Glomerular visceral epithelial cell (primary cell): Measurements from ENCODE around the gene TRIP10.
"Not testable (repeated sequence)": the region's sequence is repeated elsewhere in the genome, so short reads cannot be mapped to it uniquely, and the experiment has no call there.

Experiments
- DNase-seq: peaks from one replicate; pipeline ENCODE4 v3.0.0-alpha.2; 2016; ENCODE audit errors: extremely low spot score

The TRIP10 gene

DNA sequence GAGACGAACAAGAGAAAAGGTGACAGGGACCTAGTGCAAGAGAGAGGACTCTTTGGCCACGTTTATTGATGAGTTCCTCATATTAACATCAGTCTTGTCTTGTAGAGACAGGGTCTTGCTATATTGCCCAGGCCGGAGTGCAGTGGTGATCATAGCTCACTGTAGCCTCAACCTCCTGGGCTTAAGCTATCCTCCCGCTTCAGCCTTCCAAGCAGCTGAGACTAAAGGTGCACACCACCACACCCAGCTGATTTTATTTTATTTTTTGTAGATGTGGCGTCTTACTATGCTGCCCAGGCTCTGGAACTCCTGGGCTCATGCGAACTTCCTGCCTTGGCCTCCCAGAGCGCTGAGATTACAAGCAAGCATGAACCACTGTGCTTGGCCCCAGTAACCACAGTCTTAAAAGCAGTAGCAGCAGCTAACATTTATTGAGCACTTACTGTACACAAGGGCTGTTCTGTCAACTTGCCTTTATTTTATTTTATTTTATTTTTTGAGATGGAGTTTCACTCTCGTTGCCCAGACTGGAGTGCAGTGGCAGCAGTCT, 28.8 kb downstream of the TRIP10 start:
- no peak for DNase-seq

DNA sequence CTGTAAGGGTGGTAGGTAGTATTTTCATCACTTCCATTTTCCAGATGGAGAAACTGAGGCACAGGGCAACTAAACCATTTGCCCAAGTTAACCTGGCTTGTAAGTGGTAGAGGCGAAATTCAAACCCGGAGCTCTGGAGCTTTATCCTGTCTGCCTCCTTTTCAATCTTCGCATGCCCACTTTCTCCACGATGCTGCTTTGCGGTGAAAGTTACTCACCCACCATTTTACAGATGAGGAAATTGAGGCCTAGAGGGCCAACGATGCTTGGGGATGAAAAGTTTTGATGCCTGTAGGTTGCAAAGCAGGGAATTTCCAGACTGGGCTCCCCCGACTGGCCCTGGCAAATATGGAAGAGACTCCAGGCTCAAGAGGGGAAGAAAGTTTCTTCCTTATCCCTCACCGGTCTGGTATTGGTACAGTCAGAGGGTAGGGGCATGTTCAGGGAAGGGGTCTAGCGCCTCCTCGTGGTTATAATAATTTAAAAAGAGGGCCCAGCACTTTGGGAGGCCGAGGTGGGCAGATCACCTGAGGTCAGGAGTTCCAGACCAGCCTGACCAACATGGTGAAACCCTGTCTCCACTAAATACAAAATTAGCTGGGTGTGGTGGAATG, 29.6 kb downstream of the TRIP10 start:
- DNase-seq, result peak; percentile 48

DNA sequence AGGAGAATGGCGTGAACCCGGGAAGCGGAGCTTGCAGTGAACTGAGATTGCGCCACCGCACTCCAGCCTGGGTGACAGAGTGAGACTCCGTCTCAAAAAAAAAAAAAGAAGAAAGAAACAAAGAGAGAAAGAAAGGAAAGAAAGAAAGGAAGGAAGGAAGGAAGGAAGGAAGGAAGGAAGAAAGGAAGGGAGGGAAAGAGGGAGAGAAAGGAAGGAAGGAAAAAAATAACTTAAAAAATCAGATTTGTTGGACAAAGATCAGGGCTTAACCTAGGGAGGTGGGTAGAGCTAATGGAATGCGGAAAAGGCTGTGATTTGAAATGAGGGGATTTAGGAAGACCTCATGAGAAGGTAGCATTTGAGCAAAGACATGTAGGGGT, 32.2 kb downstream of the TRIP10 start:
- DNase-seq, result not testable (repeated sequence)

DNA sequence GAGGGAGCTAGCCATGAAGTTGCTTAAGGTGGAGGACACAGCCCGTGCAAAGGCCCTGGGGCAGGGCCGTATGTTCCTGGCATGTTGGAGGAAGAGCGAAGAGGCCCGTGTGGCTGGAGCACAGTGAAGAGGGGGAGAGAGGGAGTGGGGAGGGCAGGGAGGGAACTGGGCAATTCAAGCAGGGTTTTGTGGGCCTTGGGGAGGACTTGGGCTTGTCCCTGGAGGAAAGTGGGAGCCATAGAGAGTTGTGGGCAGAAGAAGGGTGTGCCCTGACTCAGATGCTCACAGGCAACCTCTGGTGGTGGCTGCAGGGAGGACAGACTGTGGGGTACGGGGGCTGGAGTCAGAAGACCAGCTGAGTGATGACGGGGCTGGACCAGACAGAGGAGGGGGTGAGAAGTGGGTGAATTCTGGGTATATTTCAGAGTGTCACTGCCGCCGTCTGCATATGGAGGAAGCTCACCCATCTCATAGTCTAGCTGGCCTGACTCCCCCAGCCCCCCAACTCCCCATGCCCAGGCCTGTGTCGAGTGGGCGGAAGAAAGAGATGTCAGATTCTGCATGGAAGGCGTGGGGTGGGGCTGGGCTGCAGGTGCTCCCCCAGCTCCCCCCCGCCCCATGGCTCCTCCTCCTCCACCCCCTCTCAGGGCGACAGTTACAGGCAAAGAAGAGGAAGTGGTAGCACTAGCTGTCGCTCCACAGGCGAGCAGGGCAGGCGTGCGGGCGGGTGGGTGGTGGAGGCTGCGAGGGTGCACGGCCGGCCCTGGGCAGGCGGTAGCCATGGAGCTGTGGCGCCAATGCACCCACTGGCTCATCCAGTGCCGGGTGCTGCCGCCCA, 32.8 kb downstream of the TRIP10 start, which contains the start of gene VAV1:
Gene VAV1 (plus strand): TSS at position 681 of the 838 bp plus-strand sequence. CDS start 100 bp downstream, at position 781.
- no peak for DNase-seq

DNA sequence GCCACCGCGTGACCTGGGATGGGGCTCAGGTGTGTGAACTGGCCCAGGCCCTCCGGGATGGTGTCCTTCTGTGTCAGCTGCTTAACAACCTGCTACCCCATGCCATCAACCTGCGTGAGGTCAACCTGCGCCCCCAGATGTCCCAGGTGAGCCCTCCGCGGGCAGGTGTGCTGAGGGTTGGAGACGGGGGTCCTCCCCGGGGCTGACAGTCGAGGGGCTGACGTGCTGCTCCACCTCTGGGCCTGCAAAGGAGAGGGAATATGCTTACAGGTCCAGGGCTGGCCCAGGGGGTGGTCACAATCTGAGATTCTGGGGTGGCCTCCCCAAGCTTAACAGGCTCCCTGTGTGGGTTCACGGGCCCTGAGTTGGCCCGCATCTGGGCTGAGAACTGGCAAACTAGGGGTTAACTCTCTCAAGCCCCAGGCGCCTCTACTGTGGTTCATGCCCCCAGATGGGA, 33.4 kb downstream of the TRIP10 start:
- no peak for DNase-seq

DNA sequence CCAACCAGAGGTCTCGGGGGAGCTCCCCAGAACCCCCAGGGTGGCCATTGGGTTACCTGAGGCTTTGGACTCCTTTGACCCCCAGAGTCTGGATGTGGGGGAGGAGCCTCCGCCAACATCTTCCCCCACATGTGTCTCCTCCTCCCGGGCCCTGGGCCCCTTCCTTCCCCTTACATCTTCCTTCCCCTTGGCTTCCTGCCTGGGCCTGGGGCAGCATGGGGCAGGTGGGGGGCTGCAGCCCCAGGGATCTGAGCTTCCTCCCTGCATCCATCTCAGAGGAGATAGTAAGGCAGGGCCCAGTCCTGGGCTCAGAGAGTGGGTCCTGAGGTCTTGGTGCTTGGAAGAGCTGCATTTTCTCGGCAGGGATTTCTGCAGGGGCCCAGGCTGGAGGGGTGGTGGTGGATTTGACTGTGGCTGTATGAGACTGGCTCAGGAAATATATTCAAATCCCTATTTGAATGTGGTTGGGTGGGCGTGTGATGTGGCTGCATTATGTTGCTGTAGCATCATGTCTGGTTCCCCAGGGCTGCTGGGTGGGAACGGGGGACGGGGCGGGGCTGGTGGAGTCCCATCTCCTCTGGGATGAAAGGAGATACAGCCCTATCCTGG, 33.9 kb downstream of the TRIP10 start:
- DNase-seq, result no peak

DNA sequence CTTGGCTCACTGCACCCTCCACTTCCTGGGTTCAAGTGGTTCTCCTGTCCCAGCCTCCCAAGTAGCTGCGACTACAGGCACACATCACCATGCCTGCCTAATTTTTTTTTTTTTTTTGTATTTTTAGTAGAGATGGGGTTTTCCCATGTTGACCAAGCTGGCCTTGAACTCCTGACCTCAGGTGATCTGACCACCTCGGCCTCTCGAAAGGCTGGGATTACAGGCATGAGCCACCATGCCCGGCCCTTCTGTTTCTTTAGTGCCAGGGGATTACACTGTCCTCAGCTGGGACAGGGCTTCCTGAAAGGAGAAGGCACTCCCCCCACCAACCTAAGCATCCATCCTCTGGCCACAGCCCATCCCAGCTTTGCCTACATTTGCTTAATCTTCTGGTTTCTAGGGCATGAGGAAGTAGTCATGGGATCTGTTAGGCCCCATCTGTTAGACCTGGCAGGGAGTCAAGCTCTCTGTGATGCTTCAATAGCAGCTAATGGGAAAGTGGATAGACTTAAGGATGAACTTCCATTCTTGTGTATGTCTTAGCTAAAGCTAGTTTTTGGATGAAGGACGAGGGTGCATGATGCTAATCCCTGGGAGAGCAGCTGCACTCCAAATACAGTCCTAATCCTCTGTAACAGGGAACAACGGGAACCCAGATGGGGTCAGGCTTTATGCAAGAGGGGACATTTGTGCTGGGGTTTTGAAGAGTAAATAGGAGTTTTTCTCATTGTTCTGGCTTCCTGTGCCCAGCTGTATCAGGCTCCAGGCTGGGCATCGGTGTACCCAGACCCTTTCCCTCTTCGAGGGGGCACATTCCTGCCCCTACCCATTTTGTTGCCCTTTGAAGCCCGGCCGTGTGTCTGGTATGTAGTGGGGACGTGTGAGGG, 35.6 kb downstream of the TRIP10 start:
- DNase-seq, result peak; percentile 45

DNA sequence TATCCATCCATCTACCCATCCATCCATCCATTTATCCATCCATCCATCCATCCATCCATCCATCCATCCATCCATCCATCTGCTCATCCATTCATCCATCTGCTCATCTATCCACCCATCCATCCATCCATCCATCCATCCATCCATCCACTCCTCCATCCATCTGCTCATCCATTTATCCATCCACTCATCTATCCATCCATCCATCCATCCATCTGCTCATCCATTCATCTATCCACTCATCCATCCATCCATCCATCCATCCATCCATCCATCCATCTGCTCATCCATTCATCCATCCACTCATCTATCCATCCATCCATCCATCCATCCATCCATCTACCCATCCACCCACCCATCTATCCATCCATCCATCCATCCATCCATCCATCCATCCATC, 36.6 kb downstream of the TRIP10 start:
- DNase-seq, result not testable (repeated sequence)

DNA sequence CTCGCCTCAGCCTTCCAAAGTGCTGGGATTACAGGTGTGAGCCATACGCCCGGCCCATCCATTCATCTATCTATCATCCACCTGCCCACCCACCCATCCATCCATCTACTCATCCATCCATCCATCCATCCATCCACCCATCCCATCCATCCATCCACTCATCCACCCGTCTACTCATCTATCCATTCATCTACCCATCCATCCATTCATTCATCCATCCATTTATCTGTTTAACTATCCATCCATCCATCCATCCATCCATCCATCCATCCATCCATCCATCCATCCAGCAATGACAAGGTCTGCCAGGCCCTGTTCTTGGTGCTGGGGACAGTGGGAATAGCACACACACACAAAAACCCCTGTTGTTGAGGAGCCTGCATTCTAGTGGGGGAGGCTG, 37.5 kb downstream of the TRIP10 start:
- DNase-seq, result no peak

DNA sequence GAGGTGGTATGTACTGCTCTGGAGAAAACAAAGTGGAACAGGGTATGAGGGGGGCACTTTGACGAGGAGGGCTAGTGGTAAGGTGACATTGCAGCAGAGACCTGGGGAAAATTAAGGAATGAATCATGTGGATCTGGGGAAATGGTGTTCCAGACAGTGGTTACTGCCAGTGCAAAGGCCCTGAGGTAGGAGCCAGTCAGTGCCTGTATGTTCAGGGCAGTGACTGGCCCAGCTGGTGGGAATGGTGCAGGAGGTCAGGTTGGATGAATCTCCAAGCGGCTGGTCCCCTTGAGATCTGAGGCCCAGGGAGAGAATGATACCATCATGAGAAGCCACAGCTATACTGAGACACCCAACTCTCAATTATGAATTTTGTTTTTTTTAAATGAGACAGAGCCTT, 38.0 kb downstream of the TRIP10 start:
- DNase-seq, result no peak

DNA sequence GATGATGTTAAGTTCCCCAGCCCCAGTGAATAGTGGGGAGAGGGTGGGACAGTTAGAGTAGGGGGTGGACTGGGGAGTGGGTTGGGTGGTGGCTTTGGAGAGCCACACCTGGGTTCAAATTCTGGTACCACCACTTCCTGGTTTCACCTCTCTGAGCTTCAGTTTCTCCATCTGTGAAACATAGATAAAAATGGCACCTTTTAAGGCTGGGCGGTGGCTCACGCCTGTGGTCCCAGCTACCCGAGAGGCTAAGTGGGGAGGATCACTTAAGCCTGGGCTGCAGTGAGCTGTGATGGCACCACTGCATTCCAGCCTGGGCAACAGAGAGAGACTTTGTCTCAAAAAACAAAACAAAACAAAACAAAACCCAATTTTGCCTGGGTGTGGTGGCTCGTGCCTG, 38.9 kb downstream of the TRIP10 start:
- no peak for DNase-seq

DNA sequence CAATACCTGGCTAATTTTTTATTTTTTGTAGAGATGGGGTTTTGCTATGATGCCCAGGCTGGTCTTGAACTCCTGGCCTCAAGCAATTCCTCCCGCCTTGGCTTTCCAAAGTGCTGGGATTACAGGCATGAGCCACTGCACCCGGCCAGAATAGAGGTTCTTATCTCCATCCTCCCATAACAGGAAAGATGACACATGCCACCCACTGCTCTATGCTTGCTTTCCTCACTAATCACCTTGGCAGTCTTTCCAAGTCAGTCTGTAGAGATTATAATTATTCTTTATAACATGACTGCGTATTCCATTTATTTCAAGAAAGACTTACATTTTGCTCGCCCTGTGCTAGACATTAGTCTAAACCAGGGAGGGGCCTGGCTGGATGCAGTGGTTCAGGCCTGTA, 39.7 kb downstream of the TRIP10 start:
- DNase-seq, result no peak

DNA sequence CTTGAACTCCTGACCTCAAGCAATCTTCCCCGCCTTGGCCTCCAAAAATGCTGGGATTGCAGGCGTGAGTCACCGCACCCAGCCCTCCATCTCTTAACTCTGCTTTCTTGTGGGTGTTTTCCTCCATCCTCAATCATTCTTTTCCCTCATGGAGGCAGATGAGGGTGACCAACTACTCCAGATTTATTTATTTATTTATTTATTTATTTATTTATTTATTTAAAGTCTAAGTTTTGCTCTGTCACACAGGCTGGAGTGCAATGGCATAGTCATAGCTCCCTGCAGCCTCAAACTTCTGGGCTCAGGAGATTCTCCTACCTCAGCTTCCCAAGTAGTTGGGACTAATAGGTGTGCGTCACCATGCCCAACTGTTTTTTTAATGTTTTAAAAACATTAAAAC, 47.9 kb downstream of the TRIP10 start:
- no peak for DNase-seq

DNA sequence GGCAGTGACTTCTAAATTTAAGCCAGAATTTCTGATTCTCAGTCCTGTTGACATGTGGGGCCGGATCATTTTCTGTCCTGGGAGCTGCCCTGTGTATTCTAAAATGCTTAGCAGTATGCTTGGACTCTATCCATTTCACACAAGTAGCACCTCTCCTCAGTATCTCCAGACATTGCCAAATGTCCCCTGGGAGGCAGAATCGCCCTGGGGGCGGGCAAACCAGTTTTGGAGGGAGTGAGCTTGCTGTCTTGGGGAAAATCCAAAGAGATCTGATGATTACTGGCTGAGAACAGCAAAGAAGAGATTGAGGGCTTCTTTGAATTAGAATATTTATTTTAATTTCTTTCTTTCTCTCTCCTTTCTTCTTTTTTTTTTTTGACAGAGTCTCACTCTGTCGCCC, 49.4 kb downstream of the TRIP10 start:
- no peak for DNase-seq

DNA sequence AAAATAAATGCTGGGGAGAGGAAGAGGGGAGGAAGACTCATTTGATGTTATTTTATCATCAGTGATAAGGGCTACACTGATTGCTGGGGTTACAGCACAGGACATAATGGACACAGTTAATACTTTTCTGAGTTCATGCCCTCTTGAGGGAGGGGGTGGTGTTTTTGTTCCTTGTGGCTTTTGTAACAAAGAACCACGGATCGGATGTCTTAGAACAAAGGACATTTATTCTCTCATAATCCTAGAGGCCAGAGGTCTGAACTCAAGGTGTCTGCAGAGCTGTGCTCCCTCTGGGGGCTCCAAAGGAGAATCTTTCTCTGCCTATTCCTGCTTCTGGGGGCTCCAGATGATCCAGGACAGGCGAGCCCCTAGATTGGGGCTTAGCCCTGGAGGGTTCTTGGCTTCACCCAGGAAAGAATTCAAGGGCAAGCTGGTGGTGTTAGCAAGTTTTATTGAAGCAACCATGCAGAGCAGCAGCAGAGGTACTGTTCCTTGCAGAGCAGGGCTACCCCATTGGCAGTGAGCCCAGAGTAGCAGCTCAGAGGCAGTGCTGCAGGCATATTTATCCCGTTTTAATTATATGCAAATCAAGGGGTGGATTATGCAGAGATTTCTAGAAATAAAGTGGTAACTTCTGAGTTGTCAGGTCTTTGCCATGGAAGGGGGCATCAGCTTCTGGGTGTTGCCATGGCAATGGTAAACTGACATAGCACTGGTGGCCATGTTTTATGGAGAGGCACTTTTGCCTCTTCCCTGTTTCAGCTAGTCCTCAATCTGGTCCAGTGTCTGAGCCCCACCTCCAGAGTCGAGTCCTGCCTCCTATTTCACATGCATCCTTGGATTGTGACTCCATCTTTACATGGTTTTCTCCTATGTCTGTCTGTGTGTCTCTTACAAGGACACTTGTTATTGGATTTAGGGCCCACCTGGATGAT, 51.0 kb downstream of the TRIP10 start:
- no peak for DNase-seq

DNA sequence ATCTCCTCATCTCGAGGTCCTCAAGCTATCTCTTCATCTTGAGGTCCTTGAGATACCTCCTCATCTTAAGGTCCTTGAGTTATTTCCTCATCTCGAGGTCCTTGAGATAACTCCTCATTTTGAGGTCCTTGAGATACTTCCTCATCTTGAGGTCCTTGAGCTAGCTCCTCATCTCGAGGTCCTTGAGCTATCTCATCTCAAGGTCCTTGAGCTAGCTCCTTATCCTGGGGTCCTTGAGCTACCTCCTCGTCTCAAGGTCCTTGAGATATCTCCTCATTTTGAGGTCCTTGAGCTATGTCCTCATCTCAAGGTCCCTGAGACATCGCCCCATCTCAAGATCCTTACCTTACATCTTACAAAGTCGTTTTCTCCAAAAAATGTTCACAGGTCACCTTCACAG, 51.8 kb downstream of the TRIP10 start:
- no peak for DNase-seq

DNA sequence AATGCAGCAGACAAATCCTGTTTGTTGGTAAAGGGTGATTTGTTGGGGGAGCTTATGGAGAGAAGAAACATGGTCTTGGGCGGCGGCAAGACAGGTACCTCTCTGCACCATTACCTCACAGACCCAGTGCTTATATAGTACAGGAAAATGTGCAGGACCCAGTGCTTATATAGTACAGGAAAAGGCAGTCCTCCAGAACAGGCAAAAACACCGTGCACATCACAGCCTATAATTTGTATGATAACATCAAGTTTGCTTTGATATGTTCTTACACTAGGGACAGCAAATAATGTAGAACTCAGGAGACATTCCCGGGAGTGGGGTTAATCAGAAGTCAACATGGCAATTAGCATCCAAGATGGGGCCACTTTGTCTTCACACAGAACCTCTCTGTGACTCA, 53.9 kb downstream of the TRIP10 start:
- DNase-seq, result no peak

DNA sequence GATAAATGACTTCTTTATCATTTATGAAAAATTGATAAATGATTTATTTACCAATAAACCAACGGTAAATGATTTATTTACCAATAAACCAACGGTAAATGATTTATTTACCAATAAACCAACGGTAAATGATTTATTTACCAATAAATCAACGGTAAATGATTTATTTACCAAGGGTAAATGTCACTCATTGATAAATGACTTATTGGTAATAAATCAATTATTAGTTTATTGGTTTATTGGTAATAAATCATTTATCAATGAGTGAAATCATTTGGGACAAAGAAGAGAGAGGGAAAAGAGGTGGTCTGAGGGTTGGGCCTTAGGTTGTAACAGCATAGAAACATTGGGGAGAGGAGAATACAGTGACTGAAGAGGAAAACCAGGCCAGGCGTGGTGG, 54.5 kb downstream of the TRIP10 start:
- no peak for DNase-seq

DNA sequence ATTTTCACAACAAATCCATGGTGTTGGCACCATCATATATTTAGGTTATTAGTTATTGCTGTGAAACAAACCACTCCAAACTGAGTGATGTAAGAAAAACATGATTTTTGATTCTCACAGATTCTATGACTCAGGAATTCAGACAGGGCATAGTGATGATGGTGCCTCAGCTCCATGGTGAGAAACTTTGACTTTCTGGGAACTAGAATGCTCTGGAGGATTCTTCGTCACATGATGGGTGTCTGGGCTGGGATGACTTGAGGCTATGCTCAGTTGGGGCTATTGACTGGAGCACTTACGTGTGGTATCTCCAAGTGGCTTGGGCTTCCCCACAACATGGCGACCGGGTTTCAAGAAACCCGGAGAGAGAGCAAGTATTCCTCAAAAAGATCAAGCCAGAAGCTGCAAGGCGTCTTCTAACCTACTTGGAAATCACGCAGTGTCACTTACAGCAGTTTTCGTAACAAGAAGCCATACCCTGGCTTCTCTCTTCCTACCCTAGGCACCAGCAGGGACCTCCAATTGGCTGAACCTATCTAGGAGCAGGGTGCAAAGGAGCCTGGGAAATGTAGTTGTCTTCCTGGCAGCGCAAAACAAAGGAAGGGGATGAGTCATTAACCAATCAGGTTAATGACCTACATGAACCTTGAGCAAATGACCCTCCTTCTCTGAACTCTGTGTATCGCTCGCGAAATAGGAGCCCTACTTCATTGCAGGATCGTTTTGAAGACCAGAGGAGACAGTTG, 55.4 kb downstream of the TRIP10 start:
- no peak for DNase-seq

DNA sequence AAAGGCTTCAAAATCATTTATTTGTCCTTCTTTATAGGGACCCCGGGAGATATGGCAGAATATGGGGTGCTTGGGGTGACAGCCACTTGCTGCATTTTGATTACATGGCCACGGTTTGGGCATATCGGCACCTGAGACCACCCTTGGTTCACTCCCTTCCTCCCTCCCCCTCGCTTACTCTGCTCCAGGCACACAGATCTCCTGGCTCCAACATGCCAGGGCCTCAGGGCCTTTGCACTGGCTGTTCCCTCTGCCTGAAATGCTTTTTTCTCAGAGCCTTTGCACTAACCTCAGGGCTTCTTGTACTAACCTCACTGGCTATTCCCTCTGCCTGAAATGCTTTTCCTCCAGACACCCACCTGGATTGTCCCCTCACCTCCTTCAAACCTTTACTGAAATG, 56.8 kb downstream of the TRIP10 start:
- no peak for DNase-seq
